Duodenal mucosa (tissue), 2 donors: ENCODE measurements around the gene STIM1.
"Not testable (repeated sequence)": the region's sequence is repeated elsewhere in the genome, so short reads cannot be mapped to it uniquely, and the experiment has no call there.

Experiments
- H3K27ac ChIP-seq: one replicate; pipeline ENCODE4 v1.7.0; 2013; ENCODE audit warnings: low read depth, low read length
- H3K27me3 ChIP-seq, 2 donors: one replicate each; pipeline ENCODE4 v1.7.0; 2013; ENCODE audit warnings: low read length in 2 of 2, control low read depth in 1 of 2; ENCODE audit not compliant: insufficient read depth in 2 of 2, control insufficient read depth in 1 of 2
- H3K36me3 ChIP-seq, 2 donors: one replicate each; pipeline ENCODE4 v1.7.0; 2013; ENCODE audit warnings: low read length in 2 of 2, control low read depth in 1 of 2; ENCODE audit not compliant: insufficient read depth in 2 of 2, control insufficient read depth in 1 of 2
- H3K4me1 ChIP-seq, 2 donors: one replicate each; pipeline ENCODE4 v1.7.0; 2013; ENCODE audit warnings: low read length in 2 of 2, control low read depth in 1 of 2; ENCODE audit not compliant: insufficient read depth in 2 of 2, control insufficient read depth in 1 of 2
- H3K4me3 ChIP-seq, 2 donors: one replicate each; pipeline ENCODE4 v1.7.0; 2013; ENCODE audit warnings: low read length in 2 of 2, low read depth in 1 of 2
- H3K9ac ChIP-seq, 2 donors: one replicate each; pipeline ENCODE4 v1.7.0; 2013; ENCODE audit warnings: low read length in 2 of 2, low read depth in 1 of 2
- H3K9me3 ChIP-seq, 2 donors: one replicate each; pipeline ENCODE4 v1.7.0; 2013; ENCODE audit warnings: low read length in 2 of 2, control low read depth in 1 of 2; ENCODE audit not compliant: control insufficient read depth in 1 of 2

Gene STIM1

DNA sequence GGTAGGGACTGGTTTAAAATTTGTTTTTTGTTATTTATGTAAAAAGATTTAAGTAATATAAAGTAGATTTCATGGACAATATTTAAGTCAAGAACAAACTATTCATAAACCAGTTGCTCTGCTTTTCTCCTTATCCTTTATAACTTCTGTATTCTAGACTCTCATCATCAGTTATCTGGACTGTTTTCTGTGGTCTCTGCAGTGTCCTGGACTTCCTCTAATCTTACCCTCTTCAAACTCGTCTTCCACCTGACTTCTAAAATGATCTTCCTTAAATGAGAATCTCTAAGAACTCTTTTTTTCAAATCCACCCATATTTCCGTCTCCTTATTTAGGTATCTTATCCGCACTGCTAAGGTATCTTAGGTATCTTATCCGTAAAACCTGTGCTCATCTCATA lies 247.2 kb downstream of the STIM1 start:
- no peaks in the 10 kb centered on the region for H3K9me3 ChIP-seq
- H3K4me1 ChIP-seq: peaks cover 4 to 6% of the 10 kb centered on the region in 2 donors
- H3K27ac ChIP-seq: no peak overlapping the region
- H3K27me3 ChIP-seq: no peaks in the 10 kb centered on the region
- H3K4me3 ChIP-seq: no peak overlapping the region
- H3K9ac ChIP-seq: no peak overlapping the region
- H3K36me3 ChIP-seq: peaks cover 4 to 27% of the 10 kb centered on the region in 2 donors

DNA sequence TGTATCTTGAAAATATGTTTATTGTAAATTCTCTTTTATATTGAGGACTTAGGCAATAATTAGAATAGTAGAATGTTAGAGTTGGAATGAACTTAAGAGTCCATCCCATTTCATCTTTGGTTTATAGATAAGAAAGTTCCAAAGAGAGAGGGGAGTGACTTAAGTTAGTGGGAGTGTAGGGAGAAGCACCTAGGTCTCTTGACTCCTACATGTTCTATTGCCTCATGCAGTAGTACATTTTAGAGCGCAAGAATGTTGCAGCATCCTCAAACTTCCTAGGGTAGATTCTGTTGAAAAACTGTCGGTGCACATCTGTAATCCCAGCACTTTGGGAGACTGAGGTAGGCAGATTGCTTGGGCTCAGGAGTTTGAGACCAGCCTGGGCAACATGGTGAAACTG lies 247.8 kb downstream of the STIM1 start:
- Histone ChIP-seq H3K36me3 (peaks cover 9 to 31% of the 10 kb centered on the region in 2 donors), H3K9ac (no peak overlapping the region)

DNA sequence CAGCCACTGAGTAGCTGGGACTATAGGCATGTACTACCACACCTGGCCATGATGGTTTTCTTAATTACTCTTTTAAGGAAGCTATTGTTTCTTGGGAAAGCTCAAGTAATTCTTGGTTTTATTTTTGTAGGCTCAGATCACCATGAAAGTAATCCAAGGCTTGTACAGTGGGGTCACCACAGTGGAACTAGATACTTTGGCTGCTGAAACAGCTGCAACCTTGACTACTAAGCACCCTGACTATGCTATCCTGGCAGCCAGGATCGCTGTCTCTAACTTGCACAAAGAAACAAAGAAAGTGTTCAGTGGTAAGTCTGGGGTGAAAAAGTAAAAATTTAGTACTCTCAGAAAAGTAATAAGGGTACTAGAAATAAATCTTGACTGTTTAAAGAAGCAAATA lies 250.5 kb downstream of the STIM1 start:
- Histone ChIP-seq H3K27me3 (no peaks in the 10 kb centered on the region), H3K27ac (no peak overlapping the region), H3K36me3 (peaks cover 9 to 34% of the 10 kb centered on the region in 2 donors), H3K4me3 (no peak overlapping the region), H3K4me1 (peaks cover 0 to 4% of the 10 kb centered on the region in 2 donors), H3K9ac (no peak overlapping the region), H3K9me3 (no peaks in the 10 kb centered on the region)

More for the DNA sequence above, 247.8 kb downstream of the STIM1 start:
- peaks cover 4 to 6% of the 10 kb centered on the region in 2 donors for H3K4me1 ChIP-seq
- no peak overlapping the region for H3K4me3 ChIP-seq
- H3K27me3 ChIP-seq: no peaks in the 10 kb centered on the region
- H3K9me3 ChIP-seq: no peaks in the 10 kb centered on the region
- no peak overlapping the region for H3K27ac ChIP-seq

DNA sequence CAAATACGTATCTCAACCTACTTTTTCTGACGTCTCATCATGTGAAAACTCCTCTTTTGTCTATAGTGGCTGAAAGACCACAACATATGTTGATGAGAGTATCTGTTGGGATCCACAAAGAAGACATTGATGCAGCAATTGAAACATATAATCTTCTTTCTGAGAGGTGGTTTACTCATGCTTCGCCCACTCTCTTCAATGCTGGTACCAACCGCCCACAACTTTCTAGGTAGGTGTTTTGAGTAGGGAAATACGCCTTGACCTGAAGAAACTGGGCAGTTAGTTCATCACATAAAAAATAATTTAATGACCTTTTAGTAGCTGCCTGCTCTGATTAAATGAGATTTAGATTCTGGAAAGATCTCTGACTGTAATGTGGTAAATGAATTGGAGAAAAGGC lies 256.4 kb downstream of the STIM1 start:
- no peak overlapping the region for H3K4me3 ChIP-seq
- H3K4me1 ChIP-seq: no peaks in the 10 kb centered on the region
- H3K27me3 ChIP-seq: no peaks in the 10 kb centered on the region
- peaks cover 13 to 31% of the 10 kb centered on the region in 2 donors for H3K36me3 ChIP-seq
- H3K27ac ChIP-seq: no peak overlapping the region
- H3K9me3 ChIP-seq: no peaks in the 10 kb centered on the region
- H3K9ac ChIP-seq: no peak overlapping the region

DNA sequence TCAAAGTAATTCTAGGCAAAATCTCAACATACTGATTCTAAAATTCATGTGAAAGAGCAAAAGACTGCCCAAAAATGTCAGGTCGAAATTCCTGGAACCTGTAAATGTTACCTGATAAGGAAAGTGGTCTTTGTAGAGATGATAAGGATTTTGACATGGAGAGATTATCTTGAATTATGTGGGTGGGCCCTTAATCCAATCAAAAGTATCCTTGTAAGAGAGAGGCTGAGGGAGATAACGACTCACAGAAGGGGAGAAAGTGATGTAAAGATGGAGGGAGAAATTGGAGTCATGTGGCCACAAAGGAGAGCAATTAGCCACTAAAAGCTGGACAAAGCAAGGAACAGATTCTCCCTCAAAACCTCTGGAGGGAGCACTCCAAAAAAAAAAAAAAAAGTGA lies 259.7 kb downstream of the STIM1 start:
- H3K27ac ChIP-seq: no peak overlapping the region
- H3K4me3 ChIP-seq: no peak overlapping the region
- H3K4me1 ChIP-seq: no peaks in the 10 kb centered on the region
- H3K27me3 ChIP-seq: no peaks in the 10 kb centered on the region
- H3K9ac ChIP-seq: no peak overlapping the region
- H3K9me3 ChIP-seq: no peaks in the 10 kb centered on the region
- peaks cover 8 to 20% of the 10 kb centered on the region in 2 donors for H3K36me3 ChIP-seq

DNA sequence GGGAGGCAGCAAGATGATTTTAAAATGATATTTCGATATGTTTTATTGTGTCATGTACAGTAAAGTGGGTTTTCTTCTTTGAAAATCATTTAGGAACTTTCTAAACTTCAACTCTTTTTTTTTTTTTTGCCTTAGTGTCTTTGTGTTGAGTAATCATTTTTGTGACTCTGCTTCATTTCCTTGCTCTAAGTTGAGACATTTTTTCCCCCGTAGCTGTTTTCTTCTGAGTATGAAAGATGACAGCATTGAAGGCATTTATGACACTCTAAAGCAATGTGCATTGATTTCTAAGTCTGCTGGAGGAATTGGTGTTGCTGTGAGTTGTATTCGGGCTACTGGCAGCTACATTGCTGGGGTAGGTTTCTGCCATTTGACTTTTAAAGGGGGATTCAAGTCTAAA lies 262.6 kb downstream of the STIM1 start:
- Histone ChIP-seq H3K36me3 (peaks cover 10 to 20% of the 10 kb centered on the region in 2 donors), H3K4me1 (no peaks in the 10 kb centered on the region), H3K27ac (no peak overlapping the region), H3K9ac (no peak overlapping the region), H3K4me3 (no peak overlapping the region), H3K27me3 (no peaks in the 10 kb centered on the region), H3K9me3 (no peaks in the 10 kb centered on the region)

DNA sequence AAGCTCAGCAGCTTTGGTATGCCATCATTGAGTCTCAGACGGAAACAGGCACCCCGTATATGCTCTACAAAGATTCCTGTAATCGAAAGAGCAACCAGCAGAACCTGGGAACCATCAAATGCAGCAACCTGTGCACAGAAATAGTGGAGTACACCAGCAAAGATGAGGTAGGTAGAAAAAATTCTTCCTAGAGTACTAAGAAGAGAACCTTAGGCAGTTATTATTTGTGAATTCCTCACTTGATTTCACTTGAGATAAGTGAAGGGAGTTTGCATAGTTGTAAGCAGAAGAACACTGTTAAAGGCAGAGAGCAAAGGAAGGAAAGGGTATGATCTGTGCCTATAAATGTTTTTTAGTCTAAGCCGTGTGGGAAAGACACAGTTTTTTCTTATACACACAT lies 267.8 kb downstream of the STIM1 start:
- H3K9me3 ChIP-seq: no peaks in the 10 kb centered on the region
- H3K27me3 ChIP-seq: no peaks in the 10 kb centered on the region
- H3K4me1 ChIP-seq: no peaks in the 10 kb centered on the region
- H3K4me3 ChIP-seq: no peak overlapping the region
- peaks cover 23 to 53% of the 10 kb centered on the region in 2 donors for H3K36me3 ChIP-seq
- H3K27ac ChIP-seq: no peak overlapping the region
- no peak overlapping the region for H3K9ac ChIP-seq

DNA sequence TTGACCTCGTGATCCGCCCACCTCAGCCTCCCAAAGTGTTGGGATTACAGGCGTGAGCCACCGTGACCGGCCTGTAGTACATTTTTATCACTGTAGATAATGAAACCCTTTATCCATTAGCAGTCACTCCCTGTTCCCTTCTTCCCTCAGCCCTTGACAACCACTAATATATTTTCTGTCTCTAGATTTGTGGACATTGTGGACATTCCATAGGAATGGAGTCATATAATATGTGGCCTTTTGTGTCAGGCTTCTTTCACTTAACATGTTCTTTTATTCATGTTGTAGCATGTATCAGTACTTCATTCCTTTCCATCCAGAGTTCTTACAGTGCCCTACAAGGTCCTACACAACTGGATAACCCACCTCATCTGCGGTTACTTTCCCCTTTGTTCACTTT lies 269.7 kb downstream of the STIM1 start:
- Histone ChIP-seq H3K9me3 (no peaks in the 10 kb centered on the region), H3K36me3 (peaks cover 18 to 54% of the 10 kb centered on the region in 2 donors), H3K27ac (no peak overlapping the region), H3K9ac (no peak overlapping the region), H3K4me3 (no peak overlapping the region), H3K27me3 (no peaks in the 10 kb centered on the region), H3K4me1 (no peaks in the 10 kb centered on the region)

DNA sequence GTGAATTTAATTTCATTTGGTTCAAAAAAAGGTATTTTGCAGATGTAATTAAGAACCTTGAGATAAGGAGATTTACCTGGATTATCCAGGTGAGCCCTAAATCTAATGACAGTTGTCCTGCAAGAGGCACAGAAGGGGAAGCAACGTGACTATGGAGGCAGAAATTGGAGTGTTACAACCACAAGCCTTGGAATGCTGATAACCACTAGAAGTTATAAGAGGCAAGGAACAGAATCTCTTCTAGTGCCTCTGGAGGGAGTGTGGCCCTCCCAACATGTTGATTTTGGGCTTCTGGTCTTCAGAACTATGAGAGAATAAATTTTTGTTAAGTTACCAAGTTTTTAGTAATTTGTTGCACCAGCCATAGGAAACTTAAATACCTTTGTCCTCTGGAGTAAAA lies 271.9 kb downstream of the STIM1 start:
- Histone ChIP-seq H3K36me3 (peaks cover 13 to 42% of the 10 kb centered on the region in 2 donors), H3K9ac (no peak overlapping the region), H3K27me3 (no peaks in the 10 kb centered on the region), H3K27ac (no peak overlapping the region), H3K9me3 (no peaks in the 10 kb centered on the region), H3K4me3 (no peak overlapping the region), H3K4me1 (peaks cover 4 to 5% of the 10 kb centered on the region in 2 donors)

DNA sequence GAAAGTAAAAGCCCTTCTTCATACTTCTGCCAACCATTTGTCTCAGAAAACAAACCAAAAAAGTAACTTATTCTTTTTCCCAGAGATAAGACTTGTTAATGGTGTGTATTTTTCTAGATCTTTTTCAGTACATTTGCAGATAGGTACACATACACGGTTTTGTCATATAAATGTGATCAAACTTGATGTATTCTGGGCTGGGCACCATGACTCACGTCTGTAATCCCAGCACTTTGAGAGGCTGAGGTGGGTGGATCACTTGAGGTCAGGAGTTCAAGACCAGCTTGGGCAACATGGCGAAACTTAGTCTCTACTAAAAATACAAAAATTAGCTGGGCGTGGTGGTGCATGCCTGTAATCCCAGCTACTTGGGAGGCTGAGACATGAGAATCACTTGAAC lies 274.8 kb downstream of the STIM1 start:
- not testable (repeated sequence) for H3K9me3 ChIP-seq, H3K27me3 ChIP-seq, H3K4me1 ChIP-seq, H3K4me3 ChIP-seq, H3K9ac ChIP-seq, H3K27ac ChIP-seq
- peaks cover 13 to 40% of the 10 kb centered on the region in 2 donors for H3K36me3 ChIP-seq

DNA sequence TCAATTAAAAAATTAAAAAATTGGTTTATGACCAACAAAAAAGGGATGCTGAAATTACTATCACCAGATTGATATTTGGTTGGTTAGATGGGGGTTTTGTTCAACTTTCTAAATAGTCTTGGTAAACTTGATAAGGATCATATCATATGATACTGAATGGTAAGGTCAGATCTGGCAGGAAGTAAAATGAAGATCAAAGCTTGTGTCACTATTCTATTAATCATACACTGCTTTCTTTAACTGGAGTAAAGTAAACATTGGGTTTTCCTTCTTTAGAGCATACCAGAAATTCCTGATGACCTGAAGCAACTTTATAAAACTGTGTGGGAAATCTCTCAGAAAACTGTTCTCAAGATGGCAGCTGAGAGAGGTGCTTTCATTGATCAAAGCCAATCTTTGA lies 279.3 kb downstream of the STIM1 start:
- H3K4me3 ChIP-seq: no peak overlapping the region
- H3K9ac ChIP-seq: no peak overlapping the region
- H3K4me1 ChIP-seq: peaks cover 4 to 5% of the 10 kb centered on the region in 2 donors
- H3K27me3 ChIP-seq: no peaks in the 10 kb centered on the region
- no peaks in the 10 kb centered on the region for H3K9me3 ChIP-seq
- H3K36me3 ChIP-seq: peaks cover 7 to 37% of the 10 kb centered on the region in 2 donors
- no peak overlapping the region for H3K27ac ChIP-seq
